Testis (tissue), 2 donors: ENCODE data around the gene HDGFL2.

ENCODE experiments used
- CTCF ChIP-seq, 3 experiments: fragments of 450-650 bp in 2 of 3; fragments of 200-600 bp in 1 of 3; sonication (generic) in 1 of 3; IDR thresholded peaks; one replicate each; pipeline ENCODE4 v1.5.1; 2016 to 2019; ENCODE audit warnings: antibody characterized with exemption in 3 of 3, mild to moderate bottlenecking in 2 of 3, moderate library complexity in 1 of 3
- POLR2A ChIP-seq: fragments of 450-650 bp; IDR thresholded peaks from one replicate; pipeline ENCODE4 v1.6.1; 2017; ENCODE audit warnings: antibody characterized with exemption, mild to moderate bottlenecking, moderate library complexity

DNA sequence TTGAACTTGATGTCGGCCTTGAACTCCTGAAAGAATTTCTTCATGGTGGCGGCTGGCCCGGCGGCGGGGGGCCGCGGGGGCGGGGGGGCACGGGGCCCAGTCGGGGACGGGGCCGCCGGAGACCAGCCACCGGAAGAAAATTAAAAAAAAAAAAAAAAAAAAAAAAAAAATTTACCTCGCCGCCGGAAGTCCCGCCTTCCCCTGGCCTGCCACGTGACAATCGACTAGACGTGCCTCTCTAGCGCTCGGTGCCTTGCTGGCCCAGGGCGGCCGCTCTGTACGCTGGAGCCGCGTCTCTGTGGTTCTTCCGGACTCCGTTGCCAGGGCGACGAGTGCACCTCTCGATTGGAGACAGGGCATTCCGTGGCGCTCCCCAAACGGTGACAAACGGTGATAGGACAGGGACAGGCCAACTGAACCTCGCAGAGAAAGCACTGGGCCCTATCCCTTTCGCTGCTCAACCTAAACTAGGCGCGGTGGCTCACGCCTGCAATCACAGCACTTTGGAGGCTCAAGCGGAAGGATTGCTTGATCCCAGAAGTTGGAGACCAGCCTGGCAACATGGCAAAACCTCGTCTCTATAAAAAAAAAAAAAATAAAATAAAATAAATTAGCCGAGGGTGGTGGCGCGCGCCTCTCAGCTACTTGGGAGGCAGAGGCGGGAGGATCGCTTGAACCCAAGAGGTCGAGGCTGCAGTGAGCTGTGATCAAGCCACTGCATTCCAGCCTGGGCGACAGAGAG, 14.3 kb upstream of the HDGFL2 start, which contains the start of gene UBXN6:
- TF ChIP-seq POLR2A (no peak), CTCF (IDR thresholded peaks at IDR 0.05) (peak in 1 of 3 experiments; percentile 24)
